Umbilical cord (tissue), 2 donors: ENCODE results near the gene FNDC7. TPM values are rescaled to one million over a fixed set of nuclear protein-coding genes. Genes with fewer than 3 reads are reported as not detected.
"Not testable (repeated sequence)": the region's sequence is repeated elsewhere in the genome, so short reads cannot be mapped to it uniquely, and the experiment has no call there.

ENCODE experiments used
- DNase-seq: peaks from one replicate; pipeline ENCODE4 v3.0.0-alpha.2; 2015; ENCODE audit warnings: low spot score
- total RNA-seq: library from RNA; depleted of rRNA; stranded (reverse); fragments of >200 nt; gene quantifications from one replicate; pipeline ENCODE4 v1.2.3, GENCODE V29; 2014; ENCODE audit warnings: low replicate concordance; ENCODE audit not compliant: insufficient read depth

The FNDC7 gene
- total RNA-seq, 1 donor from 2014 or later, result 0.48 TPM

DNA sequence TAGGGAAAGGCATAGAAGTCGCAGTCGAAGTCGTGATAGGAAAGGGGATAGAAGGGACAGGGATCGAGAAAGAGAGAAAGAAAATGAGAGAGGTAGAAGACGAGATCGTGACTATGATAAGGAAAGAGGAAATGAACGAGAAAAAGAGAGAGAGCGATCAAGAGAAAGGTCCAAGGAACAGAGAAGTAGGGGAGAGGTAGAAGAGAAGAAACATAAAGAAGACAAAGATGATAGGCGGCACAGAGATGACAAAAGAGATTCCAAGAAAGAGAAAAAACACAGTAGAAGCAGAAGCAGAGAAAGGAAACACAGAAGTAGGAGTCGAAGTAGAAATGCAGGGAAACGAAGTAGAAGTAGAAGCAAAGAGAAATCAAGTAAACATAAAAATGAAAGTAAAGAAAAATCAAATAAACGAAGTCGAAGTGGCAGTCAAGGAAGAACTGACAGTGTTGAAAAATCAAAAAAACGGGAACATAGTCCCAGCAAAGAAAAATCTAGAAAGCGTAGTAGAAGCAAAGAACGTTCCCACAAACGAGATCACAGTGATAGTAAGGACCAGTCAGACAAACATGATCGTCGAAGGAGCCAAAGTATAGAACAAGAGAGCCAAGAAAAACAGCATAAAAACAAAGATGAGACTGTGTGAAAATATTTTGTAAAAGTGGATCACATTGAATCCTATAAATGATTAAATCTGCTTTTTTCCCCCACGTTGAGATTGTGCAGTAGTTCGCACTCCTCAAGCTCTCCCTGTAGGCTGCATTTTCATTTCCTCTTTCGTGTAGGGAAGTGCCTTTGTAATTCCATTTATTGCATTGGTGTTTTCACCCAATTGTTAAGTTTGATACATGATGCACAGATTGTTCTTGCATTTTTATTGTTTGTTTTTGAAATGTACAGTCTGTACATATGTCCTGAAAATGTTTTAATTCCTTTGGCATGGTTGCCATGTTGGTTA, 13.1 kb upstream of the FNDC7 start:
- no peak for DNase-seq

DNA sequence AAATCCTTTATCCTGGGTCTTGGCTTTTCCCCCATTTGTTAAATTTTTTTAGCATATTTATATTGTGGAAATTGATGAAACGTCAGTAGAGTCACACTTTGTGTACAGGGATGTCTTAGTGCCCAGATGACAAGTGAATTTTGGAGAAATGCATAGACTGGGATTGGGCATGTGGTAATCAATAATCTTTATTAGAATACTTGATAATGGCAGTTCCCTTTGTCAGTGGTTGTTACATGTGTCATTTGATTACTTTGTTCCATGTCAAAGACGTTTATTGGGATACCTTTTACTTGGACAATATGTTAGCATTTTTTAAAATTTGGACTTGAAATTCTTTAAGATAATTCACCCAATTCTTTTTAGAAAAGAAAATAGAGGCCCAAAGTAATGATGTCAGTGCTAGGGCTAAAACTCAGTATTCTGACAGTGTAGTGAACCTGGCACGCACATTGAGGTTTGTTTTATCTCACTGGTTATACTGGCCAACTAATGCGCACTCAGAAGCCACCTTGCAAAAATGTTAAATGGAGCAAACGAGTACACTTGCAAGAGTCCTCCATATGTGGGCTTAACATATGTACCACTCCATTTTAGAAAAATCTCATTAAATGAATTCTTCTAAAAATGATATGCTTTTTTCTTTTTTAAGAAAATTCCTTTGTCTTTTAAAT, 11.4 kb upstream of the FNDC7 start:
- no peak for DNase-seq

GRCh38 chr1:108702109-108702508, 10.6 kb upstream of the FNDC7 start:
- not testable (repeated sequence) for DNase-seq

GRCh38 chr1:108703939-108704338, 8.8 kb upstream of the FNDC7 start:
- no peak for DNase-seq

GRCh38 chr1:108704496-108704895, 8.2 kb upstream of the FNDC7 start:
- DNase-seq, result no peak

GRCh38 chr1:108706643-108707042, 6.1 kb upstream of the FNDC7 start:
- DNase-seq, result no peak

DNA sequence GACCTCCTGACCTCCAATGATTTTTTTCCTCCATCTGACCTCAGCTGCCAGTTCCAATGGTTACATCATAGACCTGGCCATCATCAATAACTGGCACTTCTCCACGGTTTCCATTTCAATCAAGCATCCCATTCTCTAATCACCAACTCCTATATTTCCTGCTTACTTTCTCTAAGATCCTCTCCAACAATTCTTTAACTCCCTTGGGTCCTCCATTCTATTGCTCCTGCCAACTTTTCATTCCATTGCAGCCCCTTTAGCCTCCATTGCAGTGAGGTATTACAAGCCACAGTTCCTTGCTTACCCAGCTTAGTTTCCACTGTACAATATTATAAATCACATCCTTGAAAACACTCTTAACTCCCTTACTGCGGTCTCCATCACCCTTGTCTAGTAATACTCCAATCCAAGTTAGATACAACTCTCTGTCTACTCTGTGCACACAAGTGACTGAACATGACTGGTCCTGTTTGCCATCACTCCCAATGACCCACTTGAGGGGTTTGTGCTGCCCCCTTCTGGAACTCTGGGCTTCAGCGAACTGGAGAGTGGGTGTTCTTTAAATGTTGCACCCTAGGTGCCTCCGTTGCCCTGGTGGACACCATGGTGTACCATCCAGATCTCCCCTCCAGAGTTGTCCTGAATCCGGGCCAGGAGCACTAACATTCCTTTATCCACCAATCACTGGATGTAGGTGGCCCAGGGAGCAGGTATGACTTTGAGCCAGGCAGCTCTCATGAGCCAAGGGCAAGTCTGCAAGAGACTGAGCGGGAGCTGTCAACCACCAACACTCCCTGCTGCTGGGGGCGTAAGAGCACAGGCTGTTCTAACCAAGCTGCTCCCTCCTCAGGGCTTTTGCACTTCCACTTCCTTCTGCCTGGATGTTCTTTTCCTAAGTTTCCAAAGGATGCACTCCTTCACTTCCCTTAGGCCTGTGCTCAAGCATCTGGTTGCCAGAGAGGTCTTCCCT, 3.7 kb upstream of the FNDC7 start:
- no peak for DNase-seq

DNA sequence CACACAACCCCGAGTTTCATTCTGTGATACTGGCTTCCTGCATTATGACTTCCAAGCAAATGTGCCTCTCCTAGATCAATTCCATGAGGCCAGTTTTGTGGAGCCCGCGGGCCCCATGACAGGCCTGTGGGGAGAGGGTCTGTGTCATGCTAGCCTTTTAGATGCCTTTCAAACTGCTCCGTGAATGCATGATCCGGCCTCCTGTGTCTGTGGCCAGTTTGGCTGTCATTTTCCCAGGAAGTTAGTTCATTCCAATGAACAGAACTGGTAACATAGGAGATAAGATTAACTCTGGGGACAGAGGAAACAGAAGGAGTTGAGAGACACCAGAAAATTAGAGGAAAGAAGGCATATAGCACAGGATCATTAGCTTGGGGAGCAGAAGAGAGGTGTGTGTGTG, 3.2 kb downstream of the FNDC7 start:
- DNase-seq, result no peak

DNA sequence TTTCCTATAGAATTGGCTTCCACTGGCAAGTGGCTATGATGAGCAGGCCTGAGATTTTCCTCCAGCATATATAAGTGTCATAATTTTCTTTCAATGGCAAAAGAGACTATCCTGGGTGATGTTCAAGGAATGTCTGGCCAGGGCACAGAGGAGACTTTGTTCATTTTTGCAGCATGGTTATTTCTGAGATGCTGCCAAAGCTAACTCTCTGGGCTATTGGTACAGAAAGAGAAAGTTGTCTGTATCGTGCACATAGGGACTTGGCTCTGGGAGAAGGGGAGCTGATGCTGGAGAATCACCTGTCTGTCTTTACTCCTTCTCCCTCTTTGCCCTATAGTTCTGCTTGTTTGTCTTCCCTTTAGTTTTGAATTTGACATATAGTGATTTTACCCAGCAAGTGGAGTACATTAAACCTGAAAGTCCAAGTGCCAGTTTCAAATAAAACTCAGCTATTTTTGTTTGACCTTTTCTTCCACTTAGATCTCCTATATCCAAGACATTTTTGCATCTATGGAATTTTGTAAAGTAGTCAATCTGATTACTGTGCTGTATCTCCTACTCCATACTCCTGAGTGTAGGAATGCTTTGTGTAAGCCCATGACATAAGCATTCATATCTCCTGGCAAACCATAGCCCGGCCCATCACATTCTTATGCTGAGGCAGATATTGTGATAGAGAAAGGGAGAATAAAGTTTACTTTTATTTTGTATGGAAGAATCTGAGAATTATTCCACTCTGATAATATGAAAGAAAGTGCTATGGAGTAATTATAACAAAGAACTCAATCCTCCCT, 3.9 kb downstream of the FNDC7 start:
- no peak for DNase-seq

GRCh38 chr1:108717774-108718316, 5.1 kb downstream of the FNDC7 start:
- DNase-seq, result no peak

DNA sequence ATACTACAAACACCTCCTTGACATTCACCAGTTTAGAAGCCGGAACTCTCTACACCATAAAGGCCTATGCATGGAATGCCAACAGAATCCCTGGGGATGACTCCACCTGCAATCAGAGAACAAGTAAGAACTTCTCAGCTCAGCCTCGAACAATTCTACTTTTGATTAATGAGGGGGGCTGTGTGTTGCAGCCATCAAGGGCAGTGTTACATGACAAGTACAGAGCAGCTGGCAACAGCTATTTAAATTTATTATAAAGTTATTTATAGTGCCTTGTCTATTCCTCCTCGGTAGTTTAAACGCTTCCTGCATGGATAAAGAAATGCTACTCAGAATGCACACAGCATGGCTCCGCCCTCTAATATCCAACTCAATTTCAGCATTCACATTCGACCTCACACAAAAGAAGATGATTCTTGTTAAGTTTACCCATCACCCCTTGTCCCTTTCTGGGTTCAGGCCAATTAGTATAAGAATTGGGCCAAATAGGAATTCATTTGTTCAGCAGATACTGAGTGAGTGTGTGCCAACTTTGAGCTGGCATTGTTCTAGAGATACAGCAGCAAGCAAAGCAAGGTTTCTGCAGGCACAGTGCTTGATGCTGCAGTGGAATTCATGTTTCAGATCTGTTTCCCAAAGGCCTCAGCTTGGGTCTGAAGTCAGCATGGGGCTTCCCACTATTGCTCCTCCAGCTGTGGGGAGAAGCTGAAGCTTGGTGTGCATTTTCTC, 6.4 kb downstream of the FNDC7 start:
- DNase-seq, result no peak

DNA sequence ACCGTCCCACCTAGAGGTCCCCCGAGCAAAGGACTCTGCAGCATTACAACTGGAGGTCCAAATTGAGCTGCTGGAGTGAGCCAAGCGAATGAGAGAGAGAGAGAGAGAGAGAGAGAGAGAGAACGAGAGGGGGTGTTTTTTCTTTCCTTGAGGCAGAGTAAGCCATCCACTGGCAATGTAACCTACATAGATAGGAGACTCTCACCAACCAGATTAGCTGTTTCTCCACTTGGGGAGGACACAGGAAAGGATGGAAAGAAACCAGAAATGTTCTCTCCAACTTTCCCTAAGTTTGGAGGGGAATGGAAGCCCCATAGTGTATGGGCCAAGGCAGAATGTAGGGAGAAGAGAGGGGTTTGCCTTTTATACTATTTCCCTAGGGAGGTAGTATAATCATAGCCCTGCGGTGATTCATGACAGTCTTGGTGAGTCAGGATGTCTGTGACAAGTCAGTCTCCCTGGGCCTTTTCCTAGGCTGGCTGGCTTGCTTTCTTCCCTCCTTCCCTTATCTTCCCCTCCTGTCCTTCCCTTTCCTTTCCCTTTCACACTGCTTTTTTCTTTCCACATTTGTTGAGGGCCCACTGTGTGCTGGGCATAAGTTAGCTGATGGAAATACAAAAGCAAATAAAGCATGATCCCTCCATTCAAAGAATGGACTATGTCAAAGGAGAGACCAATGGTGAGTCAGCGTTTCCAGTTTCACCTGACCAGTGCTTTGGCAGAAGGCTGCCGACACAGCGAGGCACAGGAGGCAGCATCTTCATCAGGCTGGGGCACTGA, 7.1 kb downstream of the FNDC7 start:
- no peak for DNase-seq

- no peak for DNase-seq
Observed at GRCh38 chr1:108722292-108722691, 9.6 kb downstream of the FNDC7 start.

DNA sequence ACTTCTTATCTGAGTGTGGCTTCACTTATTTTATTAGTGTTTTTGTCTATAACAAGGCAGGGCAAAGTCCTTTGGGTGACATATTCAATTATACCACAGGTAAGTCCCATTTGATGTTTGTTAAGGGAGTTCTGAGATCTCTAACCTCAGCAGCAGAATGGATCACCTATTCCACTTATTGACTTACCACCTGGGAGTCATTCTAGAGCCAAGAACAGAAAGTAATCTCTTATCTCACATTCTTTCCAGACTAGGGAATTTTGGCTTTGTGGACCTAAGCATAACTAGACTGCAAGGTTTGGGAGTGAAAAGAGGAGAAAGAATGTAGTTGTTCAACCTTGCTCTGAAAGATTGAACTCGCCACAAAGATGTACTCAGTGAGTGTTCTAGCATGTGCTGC, 13.2 kb downstream of the FNDC7 start:
- DNase-seq, result no peak

DNA sequence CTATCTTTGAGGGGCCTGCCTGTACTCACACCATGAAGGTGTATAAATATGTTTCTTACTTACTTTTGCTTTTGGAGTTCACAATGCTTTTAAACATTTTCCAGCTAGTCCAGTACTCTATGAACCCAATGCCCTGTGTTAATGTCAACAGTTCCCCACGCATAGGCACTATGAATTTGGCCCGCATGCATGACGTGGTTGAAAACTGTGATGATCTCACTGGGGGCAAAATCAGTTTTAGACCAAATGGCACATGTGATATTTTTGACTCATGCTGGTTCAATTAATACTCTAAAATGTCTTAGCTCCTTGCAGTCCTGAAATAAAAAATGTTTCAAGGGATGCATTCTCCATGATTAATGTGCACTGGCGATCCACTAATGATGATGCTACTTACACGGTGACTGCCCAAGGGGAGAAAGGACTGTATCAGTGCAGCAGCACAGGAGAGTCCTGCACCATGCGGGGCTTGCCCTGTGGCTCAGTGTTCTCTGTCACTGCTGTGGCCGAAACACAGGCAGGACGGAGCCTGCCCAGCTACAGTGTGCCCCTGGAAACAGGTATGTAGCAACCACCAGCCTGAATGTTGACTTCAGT, 15.7 kb downstream of the FNDC7 start:
- DNase-seq, result no peak

DNA sequence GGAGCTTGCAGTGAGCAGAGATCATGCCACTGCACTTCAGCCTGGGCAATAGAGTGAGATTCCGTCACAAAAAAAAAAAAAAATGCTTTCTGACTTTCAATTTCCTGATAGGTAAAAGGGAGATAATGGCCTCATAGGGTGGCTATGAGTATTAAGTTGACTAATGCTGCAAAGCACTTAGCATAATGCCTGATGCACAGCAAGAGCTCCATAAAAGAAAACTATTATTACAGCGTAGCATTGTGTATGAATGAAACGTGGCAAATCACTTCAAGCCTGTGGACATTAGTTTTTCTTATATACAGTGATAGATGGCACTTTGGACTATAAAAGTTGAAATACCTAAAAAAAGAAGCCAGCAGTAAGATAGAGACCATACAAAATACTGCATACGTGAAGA, 16.8 kb downstream of the FNDC7 start:
- DNase-seq, result no peak

DNA sequence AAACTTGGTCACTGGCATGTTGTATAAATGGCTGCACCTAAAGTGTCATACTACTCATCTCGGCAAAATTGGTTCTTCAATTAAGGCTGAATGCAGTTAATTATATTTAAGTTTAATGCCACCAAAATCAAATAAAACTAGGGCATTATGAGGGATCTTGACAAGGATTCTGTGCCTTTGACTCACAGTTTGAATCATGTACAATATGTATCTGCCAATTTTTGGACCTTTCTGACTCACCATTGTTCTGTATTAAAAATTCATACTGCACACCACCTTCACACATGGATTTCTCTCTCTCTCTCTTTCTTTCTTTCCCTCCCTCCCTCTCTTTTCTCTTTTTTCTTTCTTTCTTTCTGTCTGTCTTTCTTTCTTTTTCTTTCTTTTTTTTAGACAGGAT, 19.7 kb downstream of the FNDC7 start:
- no peak for DNase-seq

- no peak for DNase-seq
Observed at GRCh38 chr1:108734171-108734865, 21.6 kb downstream of the FNDC7 start.
